Ovary (tissue), 3 donors: Measurements from ENCODE around the gene GTF2H3.

Experiments
- CTCF ChIP-seq, 3 donors: fragments of 450-650 bp in 2 of 3; fragments of 200-600 bp in 1 of 3; IDR thresholded peaks; one replicate each; pipeline versions ENCODE4 v1.5.1 to v1.8.0; 2016 to 2022; ENCODE audit warnings: antibody characterized with exemption in 3 of 3, mild to moderate bottlenecking in 1 of 3
- POLR2A ChIP-seq: fragments of 450-650 bp; IDR thresholded peaks from one replicate; pipeline ENCODE4 v1.6.1; 2017; ENCODE audit warnings: antibody characterized with exemption, mild to moderate bottlenecking, moderate library complexity
- donor health status: DM: no; HTN: no; CAD: no.

DNA sequence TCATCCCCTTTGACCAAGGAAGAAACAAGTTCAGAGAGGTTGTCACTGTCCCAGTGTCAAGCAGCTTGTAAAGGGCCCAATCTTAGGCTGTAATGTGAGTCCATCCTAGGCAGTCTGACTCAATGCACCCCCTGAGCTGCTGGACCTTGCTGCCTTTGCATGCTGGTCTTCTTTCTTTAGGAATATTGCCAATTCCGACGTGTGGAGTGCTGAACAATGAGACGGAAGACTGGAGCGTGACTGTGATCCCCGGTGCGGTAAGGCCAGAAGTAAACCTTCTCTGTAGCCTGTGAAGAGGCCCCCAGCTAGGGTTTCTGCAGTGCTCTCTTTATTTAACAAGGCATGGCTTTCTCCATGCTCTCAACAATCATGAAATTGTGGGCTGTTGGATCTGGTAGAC lies 38.2 kb downstream of the GTF2H3 start:
- TF ChIP-seq POLR2A (no peak), CTCF (IDR thresholded peaks at IDR 0.05) (no peak)
